GM12878 (cell line): ENCODE measurements around the gene HEXIM1. TPM values are rescaled to one million over a fixed set of nuclear protein-coding genes. Genes with fewer than 3 reads are reported as not detected.

Experiments used
- ATAC-seq: fragments of 200-7000 bp; cut with Tn5 transposase; 3 replicates; pipeline ENCODE4 v1.9.1; 2020; ENCODE audit warnings: mild to moderate bottlenecking, moderate library complexity
- BruUV-seq: library from RNA; stranded (reverse); fragments of 400-500 nt; replicated peaks from 2 replicates; lab custom pipeline; 2021; lab: Mats Ljungman, UMichigan
- CTCF ChIA-PET: fragments of 300-600 bp; sonication (Branson Sonifier 250); formaldehyde crosslinking; extraction: SDS; loops from one replicate; lab custom pipeline; 2021; ENCODE audit warnings: inconsistent platforms; lab: Yijun Ruan, JAX
- POLR2A ChIA-PET: fragments of 350-600 bp; formaldehyde crosslinking; extraction: SDS; loops from one replicate; lab custom pipeline; 2021; ENCODE audit warnings: inconsistent platforms; lab: Charles Lee
- RAD21 ChIA-PET: fragments of 300-600 bp; sonication (Branson Sonifier 250); formaldehyde crosslinking; loops from one replicate; lab custom pipeline; 2023; ENCODE audit warnings: antibody characterized with exemption; ENCODE audit not compliant: unreplicated experiment; lab: Charles Lee
- SMC1A ChIA-PET: fragments of 300-600 bp; sonication (Branson Sonifier 250); formaldehyde crosslinking; loops from one replicate; lab custom pipeline; 2023; ENCODE audit not compliant: unreplicated experiment, uncharacterized antibody; lab: Charles Lee
- DNase-seq: peaks from one replicate; pipeline ENCODE4 v3.0.0-alpha.2; 2011; ENCODE audit warnings: low read depth, low spot score
- FAIRE-seq: peaks from 3 replicates; lab custom pipeline; 2011; peaks lifted over from hg19 to GRCh38; lab: Jason Lieb, UNC
- H2AFZ ChIP-seq: 2 replicates; pipeline ENCODE4 v1.6.0; 2011; ENCODE audit warnings: low read depth, low read length, control low read depth; ENCODE audit not compliant: control insufficient read depth
- H3K27ac ChIP-seq: 2 replicates; pipeline ENCODE4 v1.5.1; 2011; ENCODE audit warnings: control low read depth; ENCODE audit not compliant: control insufficient read depth, insufficient read depth
- H3K27me3 ChIP-seq, 2 experiments: replicated peaks in 1 of 2; 2 replicates each; pipeline versions ENCODE4 v1.6.0 to v1.6.1; 2011; ENCODE audit warnings: low read length in 1 of 2; ENCODE audit not compliant: control insufficient read depth in 2 of 2, insufficient read depth in 2 of 2
- H3K36me3 ChIP-seq, 2 experiments: 2 replicates each; pipeline ENCODE4 v1.5.1; 2011; ENCODE audit warnings: low read length in 1 of 2; ENCODE audit not compliant: control insufficient read depth in 2 of 2, insufficient read depth in 2 of 2
- H3K4me1 ChIP-seq: 2 replicates; pipeline ENCODE4 v1.6.1; 2011; ENCODE audit warnings: mild to moderate bottlenecking, low read length, moderate library complexity, mixed read lengths; ENCODE audit not compliant: control insufficient read depth, insufficient read depth
- H3K4me2 ChIP-seq: 2 replicates; pipeline ENCODE4 v1.6.0; 2011; ENCODE audit warnings: control low read depth; ENCODE audit not compliant: control insufficient read depth, insufficient read depth
- H3K4me3 ChIP-seq: fragments of 200-600 bp; sonication (generic); 2 replicates; pipeline ENCODE4 v1.5.1; 2016
- H3K79me2 ChIP-seq: 2 replicates; pipeline ENCODE4 v1.6.0; 2011; ENCODE audit warnings: low read length; ENCODE audit not compliant: control insufficient read depth, insufficient read depth
- H3K9ac ChIP-seq: 2 replicates; pipeline ENCODE4 v1.8.0; 2011; ENCODE audit warnings: low read length, control low read depth, mixed read lengths; ENCODE audit not compliant: control insufficient read depth, insufficient read depth
- H3K9me3 ChIP-seq: replicated peaks from 3 replicates; pipeline ENCODE4 v1.5.1; 2011; ENCODE audit warnings: mild to moderate bottlenecking, low read length; ENCODE audit not compliant: control insufficient read depth, insufficient read depth
- H4K20me1 ChIP-seq: 2 replicates; pipeline ENCODE4 v1.6.0; 2011; ENCODE audit not compliant: control insufficient read depth, insufficient read depth
- BCL3 ChIP-seq: IDR thresholded peaks from 2 replicates; pipeline ENCODE4 v1.6.1; 2011; ENCODE audit warnings: borderline replicate concordance, low read depth, mild to moderate bottlenecking, moderate library complexity, low read length; ENCODE audit not compliant: insufficient read depth, poor library complexity, severe bottlenecking
- CBX3 ChIP-seq: fragments of 200-600 bp; sonication (generic); IDR thresholded peaks from 2 replicates; pipeline ENCODE4 v1.6.1; 2016; ENCODE audit warnings: low read depth, borderline replicate concordance
- HDAC6 ChIP-seq: fragments of 200-600 bp; sonication (generic); IDR thresholded peaks from one replicate; pipeline ENCODE4 v1.8.0; 2017; ENCODE audit warnings: antibody characterized with exemption; ENCODE audit not compliant: unreplicated experiment
- LARP7 ChIP-seq: fragments of 450-650 bp; IDR thresholded peaks from 2 replicates; pipeline ENCODE4 v1.6.1; 2017; ENCODE audit warnings: mild to moderate bottlenecking
- RELA ChIP-seq: fragments of 450-650 bp; IDR thresholded peaks from 2 replicates; pipeline ENCODE4 v1.8.0; 2014; ENCODE audit warnings: borderline replicate concordance; ENCODE audit not compliant: partially characterized antibody
- REST ChIP-seq: IDR thresholded peaks from 2 replicates; pipeline ENCODE4 v1.6.1; 2012; ENCODE audit warnings: mild to moderate bottlenecking, low read depth, low read length
- SKIL ChIP-seq: fragments of 450-650 bp; IDR thresholded peaks from 2 replicates; pipeline ENCODE4 v1.6.1; 2017; ENCODE audit warnings: mild to moderate bottlenecking, low read depth, inconsistent platforms; ENCODE audit not compliant: poor library complexity, severe bottlenecking
- SMAD5 ChIP-seq: IDR thresholded peaks from 2 replicates; pipeline ENCODE4 v1.6.1; 2016; ENCODE audit warnings: antibody characterized with exemption, low read depth
- WGBS: methylation state at CpG from one replicate; pipeline ENCODE4 v1.1.6; 2016; ENCODE audit warnings: low lambda C conversion rate; ENCODE audit not compliant: insufficient replicate concordance, insufficient coverage; ENCODE audit errors: missing lambda C conversion rate; 5-methylcytosine and 5-hydroxymethylcytosine counted together
- in situ Hi-C: fragments of 300-500 bp; cut with MboI; formaldehyde crosslinking; loops from 9 replicates; pipeline ENCODE4 v1.14.3; 2018; ENCODE audit warnings: mixed read lengths
- intact Hi-C: fragments of 100-400 bp; cut with micrococcal nuclease; formaldehyde crosslinking; loops from one replicate; pipeline ENCODE4 v1.14.2; 2022; ENCODE audit not compliant: unreplicated experiment
- polyA plus RNA-seq, 11 experiments: library from polyadenylated mRNA; depleted of rRNA in 4 of 11; unstranded in 6 of 11; stranded (reverse) in 5 of 11; fragments of >200 nt; fragmentation: Nextera tagmentation in 4 of 11; fragmentation: Illumina TruSeq in 1 of 11; extraction: Ambion mirVana in 4 of 11; extraction: Trizol in 1 of 11; gene quantifications; 1 replicate in 1 of 11; 2 replicates in 10 of 11; pipeline versions ENCODE4 v1.2.1 to v1.2.3, GENCODE V29; 2011 to 2016; ENCODE audit warnings: inconsistent platforms in 2 of 11, missing spikeins in 2 of 11, low read depth in 1 of 11
- total RNA-seq, 4 experiments: library from RNA; depleted of rRNA in 3 of 4; stranded (reverse); fragments of >200 nt in 3 of 4; fragmentation: Illumina TruSeq in 1 of 4; extraction: Trizol in 1 of 4; gene quantifications; 2 replicates each; pipeline versions ENCODE4 v1.2.1 to v1.2.3, GENCODE V29; 2013 to 2021

The HEXIM1 gene
- total and polyA plus RNA-seq, 10 of the 15 experiments (the other 5 are each of a cell fraction or from before 2014, with no cell fraction given), result 1.9 to 24.1 (median 9.0) TPM

GRCh38 chr17:45127548-45128300 is 20.6 kb upstream of the HEXIM1 start:
- ChIA-PET CTCF (interaction anchor here (9.4 kb wide), 1 partner anchor 207 kb away, joined by 82 read pairs; no protein-coding TSS in a partner anchor), SMC1A (interaction anchor here (2.1 kb wide), 1 partner anchor 207 kb away, joined by 4 read pairs; no protein-coding TSS in a partner anchor), RAD21 (no interaction called here), POLR2A (no interaction called here)
- H3K79me2 ChIP-seq, result no peaks in the 10 kb centered on the region
- intact Hi-C loops (no loop called here), in situ Hi-C loops (loop anchor here (10.0 kb wide), 1 partner anchor 353 kb away; no protein-coding TSS in a partner anchor)
- no peaks in the 10 kb centered on the region for H3K4me1 ChIP-seq
- no peaks in the 10 kb centered on the region for H3K27me3 ChIP-seq
- no peak overlapping the region for H3K4me3 ChIP-seq
- H3K4me2 ChIP-seq, result no peak overlapping the region
- BruUV-seq, result no TSS peak
- H3K9ac ChIP-seq, result no peak overlapping the region
- H3K9me3 ChIP-seq, result no peaks in the 10 kb centered on the region
- WGBS, result 36% methylated on average over 20 of the region's 20 CpGs
- FAIRE-seq (no peak), ATAC-seq (no peak), DNase-seq (no peak)
- no peaks in the 10 kb centered on the region for H4K20me1 ChIP-seq
- no peaks in the 10 kb centered on the region for H3K36me3 ChIP-seq
- no peak overlapping the region for H3K27ac ChIP-seq
- no peak overlapping the region for H2AFZ ChIP-seq
- TF ChIP-seq CBX3 (no peak), BCL3 (peak; percentile 88)

GRCh38 chr17:45128331-45128730 is 19.9 kb upstream of the HEXIM1 start:
- H3K4me2 ChIP-seq, result no peak overlapping the region
- TF ChIP-seq RELA, result no peak
- no peak for TF ChIP-seq SKIL
- TF ChIP-seq SMAD5, result no peak
- no peak for TF ChIP-seq LARP7
- no peak for TF ChIP-seq HDAC6
- no peak for TF ChIP-seq REST

More at GRCh38 chr17:45128331-45128730, 19.9 kb upstream of the HEXIM1 start:
- ChIA-PET POLR2A (interaction anchor here (0.5 kb wide), 1 partner anchor 27 kb away, joined by 6 read pairs; no protein-coding TSS in a partner anchor), RAD21 (no interaction called here), CTCF (interaction anchor here (9.4 kb wide), 1 partner anchor 208 kb away, joined by 82 read pairs; no protein-coding TSS in a partner anchor), SMC1A (no interaction called here)
- Histone ChIP-seq H3K4me3 (no peak overlapping the region), H4K20me1 (no peaks in the 10 kb centered on the region), H3K79me2 (no peaks in the 10 kb centered on the region), H3K9ac (no peak overlapping the region), H3K36me3 (no peaks in the 10 kb centered on the region), H3K27ac (no peak overlapping the region), H3K27me3 (no peaks in the 10 kb centered on the region), H3K4me1 (no peaks in the 10 kb centered on the region), H3K9me3 (no peaks in the 10 kb centered on the region), H2AFZ (no peak overlapping the region)
- no TSS peak for BruUV-seq
- intact Hi-C loops, result no loop called here
- in situ Hi-C loops, result loop anchor here (10.0 kb wide), 1 partner anchor 354 kb away; no protein-coding TSS in a partner anchor
- DNase-seq, result no peak
- no peak for FAIRE-seq
- ATAC-seq, result no peak
- WGBS, result 42% methylated on average over 5 of the region's 5 CpGs
